Loucy (cell line): Measurements from ENCODE around the gene ZNF593OS.

Experiments
- H2AFZ ChIP-seq: fragments of 200-600 bp; sonication (generic); 2 replicates; pipeline ENCODE4 v1.6.0; 2016; ENCODE audit warnings: antibody characterized with exemption, mild to moderate bottlenecking, low read length, moderate library complexity
- H3F3A ChIP-seq: fragments of 200-600 bp; 2 replicates; pipeline ENCODE4 v1.6.0; 2016; ENCODE audit warnings: antibody characterized with exemption, low read depth, mild to moderate bottlenecking
- H3K27me3 ChIP-seq: fragments of 200-600 bp; sonication (generic); 2 replicates; pipeline ENCODE4 v1.6.1; 2014; ENCODE audit warnings: low read length, mild to moderate bottlenecking; ENCODE audit not compliant: insufficient read depth, poor library complexity, severe bottlenecking
- H3K36me3 ChIP-seq: fragments of 200-600 bp; sonication (generic); 2 replicates; pipeline ENCODE4 v1.6.1; 2016; ENCODE audit warnings: low read length; ENCODE audit not compliant: insufficient read depth
- H3K4me1 ChIP-seq: fragments of 200-600 bp; sonication (generic); 2 replicates; pipeline ENCODE4 v1.5.1; 2014; ENCODE audit warnings: low read length, mild to moderate bottlenecking; ENCODE audit not compliant: insufficient read depth, poor library complexity, severe bottlenecking
- H3K4me2 ChIP-seq: fragments of 200-600 bp; sonication (generic); 2 replicates; pipeline ENCODE4 v1.6.0; 2014; ENCODE audit warnings: antibody characterized with exemption, low read length, low read depth, mild to moderate bottlenecking; ENCODE audit not compliant: poor library complexity, severe bottlenecking
- H3K4me3 ChIP-seq: fragments of 200-600 bp; sonication (generic); 2 replicates; pipeline ENCODE4 v1.5.1; 2014; ENCODE audit warnings: low read length, mild to moderate bottlenecking, mixed read lengths; ENCODE audit not compliant: poor library complexity, severe bottlenecking
- H3K79me2 ChIP-seq: fragments of 200-600 bp; sonication (generic); 2 replicates; pipeline ENCODE4 v1.6.1; 2014; ENCODE audit warnings: low read length; ENCODE audit not compliant: insufficient read depth
- H3K9ac ChIP-seq: fragments of 200-600 bp; sonication (generic); 2 replicates; pipeline ENCODE4 v1.6.0; 2014; ENCODE audit warnings: mild to moderate bottlenecking, low read depth, low read length, moderate library complexity; ENCODE audit not compliant: poor library complexity, severe bottlenecking
- H3K9me2 ChIP-seq: fragments of 200-600 bp; sonication (generic); replicated peaks from 2 replicates; pipeline ENCODE4 v1.6.1; 2016; ENCODE audit warnings: low read depth, low read length, mixed read lengths
- H3K9me3 ChIP-seq: fragments of 200-600 bp; sonication (generic); 2 replicates; pipeline ENCODE4 v1.6.1; 2014; ENCODE audit warnings: mild to moderate bottlenecking, antibody characterized with exemption, low read length, low read depth; ENCODE audit not compliant: insufficient read depth
- H4K20me1 ChIP-seq: fragments of 200-600 bp; sonication (generic); 2 replicates; pipeline ENCODE4 v1.6.0; 2014; ENCODE audit warnings: antibody characterized with exemption, low read length, mild to moderate bottlenecking; ENCODE audit not compliant: insufficient read depth, poor library complexity, severe bottlenecking
- CTCF ChIP-seq: fragments of 200-600 bp; sonication (generic); conservative IDR thresholded peaks from 2 replicates; pipeline ENCODE4 v1.5.1; 2014; ENCODE audit warnings: mild to moderate bottlenecking, antibody characterized with exemption, low read length
- EZH2phosphoT487 ChIP-seq: fragments of 200-600 bp; IDR thresholded peaks from 2 replicates; pipeline ENCODE4 v1.6.1; 2018; ENCODE audit warnings: antibody characterized with exemption, mild to moderate bottlenecking, moderate library complexity, borderline replicate concordance

ZNF593OS gene

GRCh38 chr1:26124418-26125331 is 47.0 kb downstream of the ZNF593OS start:
- H3K4me3 ChIP-seq = peak overlapping the region; percentile 80
- peaks cover 9% of the 10 kb centered on the region; the same call in 1 of the 2 replicates for H3K36me3 ChIP-seq
- H3K4me2 ChIP-seq = peak overlapping the region; percentile 99
- H3K9me2 ChIP-seq = no peaks in the 10 kb centered on the region
- TF ChIP-seq EZH2phosphoT487 (no peak), CTCF (no peak)
- peak overlapping the region; percentile 96 for H3K9ac ChIP-seq
- H3K9me3 ChIP-seq = no peaks in the 10 kb centered on the region
- H4K20me1 ChIP-seq = no peaks in the 10 kb centered on the region
- H3K27me3 ChIP-seq = no peaks in the 10 kb centered on the region
- peaks cover 86% of the 10 kb centered on the region for H3K4me1 ChIP-seq
- H3F3A ChIP-seq = peaks cover 37% of the 10 kb centered on the region
- H3K79me2 ChIP-seq = peaks cover 55% of the 10 kb centered on the region
- H2AFZ ChIP-seq = no peak overlapping the region

GRCh38 chr1:26122988-26123973 is 48.4 kb downstream of the ZNF593OS start:
- peak overlapping the region; percentile 39 for H3K4me3 ChIP-seq
- peaks cover 37% of the 10 kb centered on the region for H3F3A ChIP-seq
- no peaks in the 10 kb centered on the region for H3K9me2 ChIP-seq
- peaks cover 84% of the 10 kb centered on the region for H3K4me1 ChIP-seq
- peak overlapping the region; percentile 99 for H3K4me2 ChIP-seq
- H3K79me2 ChIP-seq = peaks cover 57% of the 10 kb centered on the region
- H3K27me3 ChIP-seq = no peaks in the 10 kb centered on the region
- no peak overlapping the region for H2AFZ ChIP-seq
- H4K20me1 ChIP-seq = no peaks in the 10 kb centered on the region
- H3K9me3 ChIP-seq = no peaks in the 10 kb centered on the region
- TF ChIP-seq CTCF (no peak), EZH2phosphoT487 (no peak)
- H3K36me3 ChIP-seq = peaks cover 19% of the 10 kb centered on the region; the same call in 1 of the 2 replicates
- peak overlapping the region; percentile 96 for H3K9ac ChIP-seq

DNA sequence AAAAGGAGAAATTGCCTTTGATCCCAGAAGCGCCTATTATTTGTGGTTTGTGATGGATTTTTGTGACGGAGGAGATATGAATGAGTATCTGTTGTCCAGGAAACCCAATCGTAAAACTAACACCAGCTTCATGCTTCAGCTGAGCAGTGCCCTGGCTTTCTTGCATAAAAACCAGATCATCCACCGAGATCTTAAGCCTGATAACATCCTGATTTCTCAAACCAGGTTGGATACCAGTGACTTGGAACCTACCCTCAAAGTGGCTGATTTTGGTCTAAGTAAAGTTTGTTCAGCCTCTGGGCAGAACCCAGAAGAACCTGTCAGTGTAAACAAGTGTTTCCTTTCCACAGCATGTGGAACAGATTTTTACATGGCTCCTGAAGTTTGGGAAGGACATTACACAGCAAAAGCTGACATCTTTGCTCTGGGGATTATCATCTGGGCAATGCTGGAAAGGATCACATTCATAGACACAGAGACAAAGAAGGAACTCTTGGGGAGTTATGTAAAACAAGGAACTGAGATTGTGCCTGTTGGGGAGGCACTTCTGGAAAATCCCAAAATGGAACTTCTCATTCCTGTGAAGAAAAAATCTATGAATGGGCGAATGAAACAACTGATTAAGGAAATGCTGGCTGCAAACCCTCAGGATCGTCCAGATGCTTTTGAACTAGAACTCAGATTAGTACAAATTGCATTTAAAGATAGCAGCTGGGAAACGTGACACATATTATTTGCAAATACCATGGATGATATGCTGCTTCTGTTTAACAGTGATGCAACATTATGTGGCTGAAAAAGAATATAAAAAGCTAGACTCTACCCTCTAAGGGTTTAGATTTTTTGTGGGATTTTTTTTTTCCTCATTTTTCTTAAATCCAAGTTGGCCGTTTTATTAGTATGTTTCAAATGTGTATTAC is 49.5 kb downstream of the ZNF593OS start:
- no peak overlapping the region for H3K4me3 ChIP-seq
- peak overlapping the region; percentile 10 for H3K9ac ChIP-seq
- peak overlapping the region; percentile 24 for H3K4me2 ChIP-seq
- no peaks in the 10 kb centered on the region for H4K20me1 ChIP-seq
- peaks cover 59% of the 10 kb centered on the region for H3K79me2 ChIP-seq
- H3K9me3 ChIP-seq = no peaks in the 10 kb centered on the region
- peaks cover 23% of the 10 kb centered on the region; the same call in 1 of the 2 replicates for H3K36me3 ChIP-seq
- TF ChIP-seq EZH2phosphoT487 (no peak), CTCF (no peak)
- H3K27me3 ChIP-seq = no peaks in the 10 kb centered on the region
- no peaks in the 10 kb centered on the region for H3K9me2 ChIP-seq
- H2AFZ ChIP-seq = no peak overlapping the region
- H3K4me1 ChIP-seq = peaks cover 73% of the 10 kb centered on the region
- peaks cover 33% of the 10 kb centered on the region for H3F3A ChIP-seq
